A549 (cell line): ENCODE results near the gene RTP2. TPM values are rescaled to one million over a fixed set of nuclear protein-coding genes. Genes with fewer than 3 reads are reported as not detected.

Experiments
- ATAC-seq, 2 experiments: fragments of 200-7000 bp in 1 of 2; fragments of >200 bp in 1 of 2; cut with Nextera tagmentation in 1 of 2; cut with Tn5 transposase in 1 of 2; 3 replicates each; pipeline versions ENCODE4 v1.8.0 to v1.9.1; 2018 to 2020; ENCODE audit warnings: mild to moderate bottlenecking in 1 of 2, moderate library complexity in 1 of 2
- CTCF ChIA-PET: fragments of 300-600 bp; sonication (Branson Sonifier 250); formaldehyde crosslinking; extraction: SDS; loops from one replicate; lab custom pipeline; 2021; ENCODE audit warnings: antibody characterized with exemption, inconsistent platforms; lab: Yijun Ruan, JAX
- POLR2A ChIA-PET: fragments of 350-600 bp; formaldehyde crosslinking; extraction: SDS; loops from one replicate; lab custom pipeline; 2021; ENCODE audit warnings: antibody characterized with exemption, inconsistent platforms; lab: Yijun Ruan, JAX
- DNase-seq, 2 experiments: peaks; one replicate each; pipeline versions ENCODE4 v3.0.0 to v3.0.0-alpha.2; 2011 to 2016; ENCODE audit warnings: low read depth in 1 of 2, low spot score in 1 of 2
- FAIRE-seq: peaks from 2 replicates; lab custom pipeline; 2011; peaks lifted over from hg19 to GRCh38; lab: Jason Lieb, UNC
- H3K27ac ChIP-seq, 2 experiments: fragments of >200 bp; sonication (Bioruptor Twin); formaldehyde crosslinking; 3 replicates each; pipeline ENCODE4 v1.5.1; 2016 to 2017
- H3K4me1 ChIP-seq: fragments of >200 bp; sonication (Bioruptor Twin); formaldehyde crosslinking; 3 replicates; pipeline ENCODE4 v1.6.1; 2016
- H3K4me2 ChIP-seq: fragments of >200 bp; sonication (Bioruptor Twin); formaldehyde crosslinking; 3 replicates; pipeline ENCODE4 v1.6.1; 2016
- H3K4me3 ChIP-seq: fragments of >200 bp; sonication (Bioruptor Twin); formaldehyde crosslinking; 3 replicates; pipeline ENCODE4 v1.5.1; 2016
- H3K9me3 ChIP-seq: fragments of >200 bp; sonication (Bioruptor Twin); formaldehyde crosslinking; 3 replicates; pipeline ENCODE4 v1.6.1; 2016
- BCL3 ChIP-seq: fragments of >200 bp; sonication (Bioruptor Twin); formaldehyde crosslinking; IDR thresholded peaks from 3 replicates; pipeline ENCODE4 v1.6.1; 2016
- BHLHE40 ChIP-seq: IDR thresholded peaks from 2 replicates; pipeline ENCODE4 v1.6.1; 2012; ENCODE audit warnings: low read depth, low read length, inconsistent platforms
- CBX2 ChIP-seq: fragments of 200-600 bp; sonication (generic); IDR thresholded peaks from 2 replicates; pipeline ENCODE4 v1.6.1; 2016; ENCODE audit warnings: low read depth, mild to moderate bottlenecking, borderline replicate concordance
- CEBPB ChIP-seq, 2 experiments: fragments of >200 bp in 1 of 2; sonication (Bioruptor Twin) in 1 of 2; formaldehyde crosslinking in 1 of 2; IDR thresholded peaks; 2 replicates each; pipeline ENCODE4 v1.6.1; 2012 to 2016
- CHD2 ChIP-seq: fragments of 150-350 bp; IDR thresholded peaks from 2 replicates; pipeline ENCODE4 v1.6.1; 2014; ENCODE audit warnings: low read length; ENCODE audit not compliant: partially characterized antibody
- CHD4 ChIP-seq: fragments of 200-600 bp; sonication (generic); IDR thresholded peaks from 2 replicates; pipeline ENCODE4 v1.6.1; 2016; ENCODE audit warnings: antibody characterized with exemption, mild to moderate bottlenecking, borderline replicate concordance
- EHMT2 ChIP-seq: fragments of 200-600 bp; sonication (generic); IDR thresholded peaks from 2 replicates; pipeline ENCODE4 v1.6.1; 2016; ENCODE audit warnings: antibody characterized with exemption, low read depth, mild to moderate bottlenecking, moderate library complexity
- ELK1 ChIP-seq: fragments of 150-350 bp; IDR thresholded peaks from 2 replicates; pipeline ENCODE4 v1.6.1; 2014; ENCODE audit warnings: low read depth, mild to moderate bottlenecking, low read length
- ESRRA ChIP-seq: fragments of 150-350 bp; IDR thresholded peaks from 2 replicates; pipeline ENCODE4 v1.6.1; 2014; ENCODE audit warnings: mild to moderate bottlenecking, low read length, borderline replicate concordance
- FOSB ChIP-seq: fragments of 250-450 bp; sonication (Bioruptor Pico); IDR thresholded peaks from 2 replicates; pipeline ENCODE4 v1.5.0; 2020; ENCODE audit warnings: mild to moderate bottlenecking, moderate library complexity
- GATA3 ChIP-seq: IDR thresholded peaks from 2 replicates; pipeline ENCODE4 v1.6.1; 2012; ENCODE audit warnings: borderline replicate concordance
- HEYL ChIP-seq: fragments of 250-450 bp; sonication (Bioruptor Pico); IDR thresholded peaks from 2 replicates; pipeline ENCODE4 v1.8.0; 2021; ENCODE audit warnings: mild to moderate bottlenecking, moderate library complexity
- HOXB5 ChIP-seq: fragments of 250-450 bp; sonication (Bioruptor Pico); IDR thresholded peaks from 2 replicates; pipeline ENCODE4 v1.5.0; 2020; ENCODE audit warnings: mild to moderate bottlenecking, moderate library complexity
- JUN ChIP-seq, 2 experiments: fragments of >200 bp; sonication (Bioruptor Twin); formaldehyde crosslinking; IDR thresholded peaks; 2 replicates in 1 of 2; 3 replicates in 1 of 2; pipeline ENCODE4 v1.6.1; 2016 to 2017
- JUNB ChIP-seq: fragments of >200 bp; sonication (Bioruptor Twin); formaldehyde crosslinking; IDR thresholded peaks from 2 replicates; pipeline ENCODE4 v1.6.1; 2016
- NPAS2 ChIP-seq: fragments of 250-450 bp; sonication (Bioruptor Pico); IDR thresholded peaks from 2 replicates; pipeline ENCODE4 v1.8.0; 2022; ENCODE audit warnings: mild to moderate bottlenecking, moderate library complexity, borderline replicate concordance
- PBX3 ChIP-seq: IDR thresholded peaks from 2 replicates; pipeline ENCODE4 v1.6.1; 2012
- POLR2A ChIP-seq: IDR thresholded peaks from 2 replicates; pipeline ENCODE4 v1.6.1; 2012; ENCODE audit warnings: mild to moderate bottlenecking, low read length
- RAD21 ChIP-seq, 2 experiments: fragments of >200 bp in 1 of 2; sonication (Bioruptor Twin) in 1 of 2; formaldehyde crosslinking in 1 of 2; IDR thresholded peaks in 1 of 2; conservative IDR thresholded peaks in 1 of 2; 2 replicates in 1 of 2; 3 replicates in 1 of 2; pipeline ENCODE4 v1.6.1; 2012 to 2018; ENCODE audit warnings: inconsistent platforms in 1 of 2
- RARB ChIP-seq: fragments of 250-450 bp; sonication (Bioruptor Pico); IDR thresholded peaks from 2 replicates; pipeline ENCODE4 v1.8.0; 2021; ENCODE audit warnings: mild to moderate bottlenecking, moderate library complexity
- RFX5 ChIP-seq: fragments of 450-650 bp; IDR thresholded peaks from 2 replicates; pipeline ENCODE4 v1.7.1; 2014; ENCODE audit warnings: antibody characterized with exemption, mild to moderate bottlenecking, moderate library complexity
- ZNF302 ChIP-seq: fragments of 250-450 bp; sonication (Bioruptor Pico); IDR thresholded peaks from 2 replicates; pipeline ENCODE4 v1.9.0; 2021; ENCODE audit warnings: inconsistent platforms, mild to moderate bottlenecking, moderate library complexity
- ZSCAN20 ChIP-seq: fragments of 250-450 bp; sonication (Bioruptor Pico); IDR thresholded peaks from 2 replicates; pipeline ENCODE4 v1.8.0; 2022; ENCODE audit warnings: mild to moderate bottlenecking, moderate library complexity
- WGBS: methylation state at CpG from one replicate; pipeline ENCODE4 v1.1.6; 2017; ENCODE audit errors: missing lambda C conversion rate; 5-methylcytosine and 5-hydroxymethylcytosine counted together
- polyA plus RNA-seq, 4 experiments: library from polyadenylated mRNA; depleted of rRNA in 3 of 4; stranded (reverse); fragments of >200 nt; fragmentation: RNase III in 1 of 4; extraction: RNeasy Plus Mini Kit Qiagen cat#74134 plus additional on column Dnase treatment in 1 of 4; gene quantifications; 2 replicates in 3 of 4; 3 replicates in 1 of 4; pipeline ENCODE4 v1.2.3, GENCODE V29; 2011 to 2017
- TF ChIP-seq, protein P1 (sequence below): fragments of >200 bp; sonication (Bioruptor Twin); formaldehyde crosslinking; IDR thresholded peaks from 2 replicates; pipeline ENCODE4 v1.6.1; 2016
- TF ChIP-seq, protein P2 (sequence below): fragments of 250-450 bp; sonication (Bioruptor Pico); IDR thresholded peaks from 2 replicates; pipeline ENCODE4 v1.5.0; 2021; ENCODE audit warnings: mild to moderate bottlenecking, moderate library complexity, borderline replicate concordance

The RTP2 gene
- polyA plus RNA-seq, 2 of the 4 experiments (the other 2 are of a cell fraction), result not detected

GRCh38 chr3:187665764-187666402 is 36.5 kb downstream of the RTP2 start:
- TF ChIP-seq CBX2, result no peak
- DNase-seq (no peak), FAIRE-seq (no peak), ATAC-seq (no peak)
- ChIA-PET CTCF (no interaction called here), POLR2A (no interaction called here)
- Histone ChIP-seq H3K4me2 (no peak overlapping the region), H3K4me3 (no peak overlapping the region), H3K27ac (no peak overlapping the region), H3K4me1 (no peaks in the 10 kb centered on the region), H3K9me3 (no peaks in the 10 kb centered on the region)
- 0% methylated on average over 3 of the region's 3 CpGs for WGBS

- Histone ChIP-seq H3K27ac (no peak overlapping the region), H3K9me3 (no peaks in the 10 kb centered on the region), H3K4me3 (no peak overlapping the region), H3K4me2 (no peak overlapping the region), H3K4me1 (no peaks in the 10 kb centered on the region)
- ATAC-seq (no peak), DNase-seq (no peak), FAIRE-seq (no peak)
- no peak for TF ChIP-seq GATA3
- TF ChIP-seq POLR2A, result no peak
- TF ChIP-seq PBX3, result no peak
- no peak for TF ChIP-seq JUNB
- TF ChIP-seq JUN (IDR thresholded peaks at IDR 0.05), result no peak
- TF ChIP-seq ZNF302 (CRISPR knock-in tag), result no peak
- no peak for TF ChIP-seq RARB (CRISPR knock-in tag)
- no peak for TF ChIP-seq HOXB5 (CRISPR knock-in tag)
- TF ChIP-seq ZSCAN20 (CRISPR knock-in tag), result no peak
- TF ChIP-seq CEBPB (IDR thresholded peaks at IDR 0.05), result no peak
- no peak for TF ChIP-seq RAD21 (conservative IDR thresholded peaks at IDR 0.05 in 1 of 2, IDR thresholded peaks at IDR 0.05 in 1 of 2)
- no peak for TF ChIP-seq ELK1
- TF ChIP-seq CHD2, result no peak
- no peak for TF ChIP-seq FOSB (CRISPR knock-in tag)
- TF ChIP-seq HEYL (CRISPR knock-in tag), result no peak
- TF ChIP-seq, protein P1, sequence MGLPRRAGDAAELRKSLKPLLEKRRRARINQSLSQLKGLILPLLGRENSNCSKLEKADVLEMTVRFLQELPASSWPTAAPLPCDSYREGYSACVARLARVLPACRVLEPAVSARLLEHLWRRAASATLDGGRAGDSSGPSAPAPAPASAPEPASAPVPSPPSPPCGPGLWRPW, result no peak
- no peak for TF ChIP-seq EHMT2
- TF ChIP-seq NPAS2, result no peak
- TF ChIP-seq RFX5, result no peak
- no peak for TF ChIP-seq CHD4
- ChIA-PET POLR2A (no interaction called here), CTCF (interaction anchor here (2.2 kb wide), 1 partner anchor 14 kb away, joined by 13 read pairs; no protein-coding TSS in a partner anchor)
These were observed 37.3 kb downstream of the RTP2 start for GRCh38 chr3:187665010-187665409.

DNA sequence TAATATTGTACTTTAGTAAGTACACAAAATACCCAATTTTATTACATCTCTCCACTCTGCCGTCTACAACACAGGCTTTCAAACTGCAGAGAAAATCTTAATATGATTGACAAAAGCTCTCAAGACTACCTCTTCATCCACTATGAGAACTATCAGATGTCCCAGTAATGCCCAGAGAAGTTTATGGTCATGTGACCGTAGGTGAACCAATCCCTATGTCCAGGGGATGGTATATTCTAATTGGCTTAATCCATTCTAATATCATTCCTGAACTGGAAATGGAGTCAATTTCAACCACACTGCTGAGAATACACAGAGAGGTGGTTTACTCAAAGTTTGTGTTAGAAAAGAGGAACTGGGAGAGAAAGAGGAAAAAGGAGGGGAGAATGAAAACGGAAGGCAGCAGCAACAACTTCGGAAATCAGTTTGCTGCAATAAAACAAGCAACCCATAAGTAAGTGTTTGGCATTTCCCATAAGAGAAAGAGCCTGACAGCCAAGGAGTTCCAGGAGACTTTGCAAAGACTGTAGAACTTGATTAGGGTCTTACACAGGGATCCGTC is 39.4 kb downstream of the RTP2 start:
- DNase-seq (no peak), ATAC-seq (no peak), FAIRE-seq (no peak)
- TF ChIP-seq BCL3 (no peak), POLR2A (no peak), JUN (IDR thresholded peaks at IDR 0.05) (no peak), BHLHE40 (no peak), FOSB (CRISPR knock-in tag) (no peak), CBX2 (no peak), ESRRA (no peak)
- TF ChIP-seq, protein P2, sequence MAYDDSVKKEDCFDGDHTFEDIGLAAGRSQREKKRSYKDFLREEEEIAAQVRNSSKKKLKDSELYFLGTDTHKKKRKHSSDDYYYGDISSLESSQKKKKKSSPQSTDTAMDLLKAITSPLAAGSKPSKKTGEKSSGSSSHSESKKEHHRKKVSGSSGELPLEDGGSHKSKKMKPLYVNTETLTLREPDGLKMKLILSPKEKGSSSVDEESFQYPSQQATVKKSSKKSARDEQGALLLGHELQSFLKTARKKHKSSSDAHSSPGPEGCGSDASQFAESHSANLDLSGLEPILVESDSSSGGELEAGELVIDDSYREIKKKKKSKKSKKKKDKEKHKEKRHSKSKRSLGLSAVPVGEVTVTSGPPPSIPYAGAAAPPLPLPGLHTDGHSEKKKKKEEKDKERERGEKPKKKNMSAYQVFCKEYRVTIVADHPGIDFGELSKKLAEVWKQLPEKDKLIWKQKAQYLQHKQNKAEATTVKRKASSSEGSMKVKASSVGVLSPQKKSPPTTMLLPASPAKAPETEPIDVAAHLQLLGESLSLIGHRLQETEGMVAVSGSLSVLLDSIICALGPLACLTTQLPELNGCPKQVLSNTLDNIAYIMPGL (CRISPR knock-in tag), result no peak
- Histone ChIP-seq H3K9me3 (no peaks in the 10 kb centered on the region), H3K4me3 (no peak overlapping the region), H3K4me2 (no peak overlapping the region), H3K27ac (no peak overlapping the region), H3K4me1 (no peaks in the 10 kb centered on the region)
- ChIA-PET POLR2A (no interaction called here), CTCF (interaction anchor here (2.2 to 3.2 kb wide), 2 partner anchors 16 to 17 kb away, joined by 13 to 15 read pairs; no protein-coding TSS in a partner anchor)
- WGBS, result 37% methylated on average over 5 of the region's 5 CpGs
